Measurements from ENCODE around the gene TANC1.
"Not testable (repeated sequence)": the region's sequence is repeated elsewhere in the genome, so short reads cannot be mapped to it uniquely, and the experiment has no call there.

The TANC1 gene

GRCh38 chr2:159136391-159136790 is 168.0 kb downstream of the TANC1 start:
- FAIRE-seq: no peak
- no peak for DNase-seq (ENCODE audit: low spot score)

GRCh38 chr2:159137511-159138241 is 169.2 kb downstream of the TANC1 start:
- FAIRE-seq: no peak
- no peak for DNase-seq (ENCODE audit: low spot score)

GRCh38 chr2:159138642-159139182 is 170.3 kb downstream of the TANC1 start:
- DNase-seq (ENCODE audit: low spot score): no peak
- FAIRE-seq: no peak

DNA sequence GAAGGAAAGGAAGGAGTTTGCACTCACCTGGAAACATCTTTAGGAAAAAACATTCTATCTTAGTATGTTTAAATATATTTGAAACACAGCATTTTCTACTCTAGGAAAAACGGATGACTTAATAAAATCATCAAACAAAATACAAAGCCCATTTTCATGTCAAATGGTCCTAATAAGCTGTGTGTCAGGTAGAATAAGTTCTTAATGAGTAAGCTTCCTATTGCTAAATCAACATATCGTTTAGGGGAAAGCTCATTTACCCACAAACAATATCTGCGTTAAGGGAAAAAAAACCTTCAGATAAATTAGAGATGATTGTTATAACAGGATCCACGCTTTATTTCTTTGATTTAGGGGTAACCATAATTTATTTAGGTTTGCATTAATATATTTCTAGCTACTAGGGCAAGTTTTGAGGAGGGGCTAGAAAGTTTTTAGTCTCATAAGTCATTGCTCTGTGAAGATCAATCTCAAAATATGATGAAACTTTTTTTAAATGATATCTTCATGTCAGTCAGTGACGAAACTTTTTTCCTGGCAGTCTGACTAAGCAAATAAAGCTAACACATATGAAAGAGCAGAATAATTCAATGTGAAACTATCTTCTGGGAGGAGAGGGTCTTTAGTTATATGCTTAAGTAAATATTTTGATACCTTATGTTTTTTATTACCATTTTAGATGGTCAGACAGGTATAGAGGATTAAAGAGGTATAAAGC is 170.9 kb downstream of the TANC1 start:
- FAIRE-seq (no peak), DNase-seq (ENCODE audit: low spot score) (no peak)

DNA sequence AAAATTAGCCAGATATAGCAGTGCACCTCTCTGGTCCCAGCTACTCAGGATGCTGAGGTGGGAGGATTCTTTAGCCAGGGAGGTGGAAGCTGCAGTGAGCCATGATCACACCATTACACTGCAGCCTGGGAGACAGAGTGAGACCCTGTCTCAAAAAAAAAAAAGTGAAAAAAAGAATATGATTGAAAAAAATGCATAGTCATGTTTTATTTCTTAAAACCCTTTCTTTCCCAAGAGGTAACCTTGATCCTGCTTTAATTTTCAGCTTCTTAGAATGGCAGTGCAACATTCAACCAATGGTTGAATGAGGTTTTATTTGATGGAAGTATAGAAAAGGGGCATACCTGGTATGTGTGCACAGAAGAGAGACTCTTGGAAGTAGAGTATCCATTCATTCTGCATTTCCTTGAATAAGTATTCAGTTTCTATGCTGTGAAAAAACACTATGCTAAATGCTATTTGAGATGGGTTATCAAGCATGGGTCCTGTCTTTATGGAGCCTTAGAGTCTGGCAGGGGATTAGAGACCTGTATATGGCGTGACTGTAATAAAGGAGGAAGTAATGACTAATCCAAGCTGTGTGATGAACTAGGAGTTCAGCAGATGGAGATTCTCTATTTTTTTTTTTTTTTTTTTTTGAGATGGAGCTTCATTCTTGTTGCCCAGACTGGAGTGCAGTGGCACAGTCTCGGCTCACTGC is 171.8 kb downstream of the TANC1 start:
- no peak for DNase-seq (ENCODE audit: low spot score)
- no peak for FAIRE-seq

- FAIRE-seq; DNase-seq (ENCODE audit: low spot score): not testable (repeated sequence)
Observed at GRCh38 chr2:159140821-159141220, 172.4 kb downstream of the TANC1 start.

DNA sequence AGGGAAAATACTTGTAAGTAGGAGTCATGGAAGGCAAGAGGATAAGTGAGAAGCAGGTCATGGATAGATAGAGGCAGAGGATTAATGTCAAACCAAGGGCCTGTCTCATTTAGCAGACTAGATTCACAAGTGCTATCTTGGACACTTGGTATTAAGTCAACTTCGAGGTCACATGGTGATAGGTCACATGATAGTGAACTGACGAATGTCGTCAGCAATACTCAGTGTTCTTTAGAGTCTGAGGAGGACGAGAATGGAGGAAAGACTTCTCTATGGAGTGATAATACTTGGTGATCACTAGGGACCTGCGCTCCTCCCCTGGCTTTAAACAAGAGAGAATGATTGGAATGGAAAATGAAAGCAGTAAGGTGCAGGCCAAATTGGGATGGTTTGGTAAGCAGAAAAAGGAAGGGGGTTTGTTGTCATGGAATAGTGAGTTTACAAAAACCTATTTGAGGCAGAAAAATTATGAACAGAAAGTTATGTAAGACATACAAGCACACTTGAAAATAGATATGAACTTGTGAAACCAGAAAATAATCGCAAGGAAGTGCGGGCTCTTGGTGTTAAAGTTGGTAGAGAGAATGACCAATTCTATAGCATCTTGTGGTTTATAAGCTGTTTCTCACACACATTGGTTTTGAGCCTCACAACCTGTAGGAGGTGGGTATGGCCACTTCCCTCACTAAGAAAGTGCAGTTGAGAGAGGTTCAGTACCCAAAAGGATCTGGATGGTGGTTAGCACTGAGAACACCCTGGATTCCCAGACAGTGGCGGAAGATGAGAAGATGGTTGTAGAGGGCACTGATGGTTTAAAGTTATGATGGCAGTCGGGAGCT is 176.6 kb downstream of the TANC1 start:
- FAIRE-seq: no peak
- DNase-seq (ENCODE audit: low spot score): no peak

DNA sequence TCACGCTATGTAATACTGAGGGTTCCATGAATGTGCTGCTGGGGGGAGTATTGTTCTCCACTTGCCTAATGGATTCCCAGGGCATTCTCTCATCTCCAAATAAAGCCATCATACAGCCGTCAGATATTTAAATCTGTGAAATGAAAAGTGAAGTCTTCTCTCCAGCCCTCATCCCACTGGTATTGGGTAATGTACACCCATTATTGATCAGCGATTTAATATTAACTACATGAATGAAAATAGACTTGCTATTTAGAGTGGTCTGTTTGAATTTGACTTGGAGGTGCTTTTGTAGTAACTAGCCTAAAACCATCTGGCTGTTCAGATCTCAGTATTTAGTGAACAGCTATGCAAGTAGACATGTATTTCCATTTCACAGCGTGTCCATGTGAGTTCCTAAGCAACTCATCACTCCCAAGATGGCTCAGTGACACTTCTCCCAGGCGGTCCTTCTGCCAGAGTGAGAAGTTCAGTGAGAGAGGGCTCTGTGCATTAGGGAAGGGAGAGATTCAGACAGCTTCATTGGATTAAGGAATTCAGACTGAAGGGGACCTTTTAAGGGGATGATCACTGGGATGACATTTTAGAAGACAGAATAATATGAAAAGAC is 177.4 kb downstream of the TANC1 start:
- FAIRE-seq: no peak
- DNase-seq (ENCODE audit: low spot score): no peak

GRCh38 chr2:159146996-159147666 is 178.7 kb downstream of the TANC1 start:
- DNase-seq (ENCODE audit: low spot score): no peak
- FAIRE-seq: no peak

DNA sequence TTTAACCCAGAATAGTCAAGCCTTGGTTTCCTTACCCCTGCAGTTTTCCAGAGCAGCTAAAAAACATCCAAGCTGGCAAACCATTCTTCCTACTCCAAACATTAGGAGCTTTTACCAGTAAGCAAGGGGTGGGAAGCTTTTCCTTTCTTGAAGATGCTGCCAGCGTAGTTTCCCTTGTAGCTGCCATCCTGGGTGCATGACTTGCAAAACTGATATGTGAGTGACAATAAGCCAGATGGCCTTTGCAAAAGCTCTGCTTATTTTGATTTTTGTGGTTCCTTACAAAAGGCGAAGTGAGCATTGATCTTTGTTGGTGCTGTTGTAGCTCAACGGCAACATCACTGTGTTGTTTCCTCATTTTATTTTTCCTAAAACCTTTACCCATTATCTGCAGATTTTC is 179.2 kb downstream of the TANC1 start:
- DNase-seq (ENCODE audit: low spot score): no peak
- FAIRE-seq: no peak

- no peak for FAIRE-seq
- DNase-seq (ENCODE audit: low spot score): no peak
Observed at GRCh38 chr2:159148901-159149300, 180.5 kb downstream of the TANC1 start.

- DNase-seq (ENCODE audit: low spot score) (no peak), FAIRE-seq (no peak)
Observed at GRCh38 chr2:159149747-159150146, 181.3 kb downstream of the TANC1 start.

DNA sequence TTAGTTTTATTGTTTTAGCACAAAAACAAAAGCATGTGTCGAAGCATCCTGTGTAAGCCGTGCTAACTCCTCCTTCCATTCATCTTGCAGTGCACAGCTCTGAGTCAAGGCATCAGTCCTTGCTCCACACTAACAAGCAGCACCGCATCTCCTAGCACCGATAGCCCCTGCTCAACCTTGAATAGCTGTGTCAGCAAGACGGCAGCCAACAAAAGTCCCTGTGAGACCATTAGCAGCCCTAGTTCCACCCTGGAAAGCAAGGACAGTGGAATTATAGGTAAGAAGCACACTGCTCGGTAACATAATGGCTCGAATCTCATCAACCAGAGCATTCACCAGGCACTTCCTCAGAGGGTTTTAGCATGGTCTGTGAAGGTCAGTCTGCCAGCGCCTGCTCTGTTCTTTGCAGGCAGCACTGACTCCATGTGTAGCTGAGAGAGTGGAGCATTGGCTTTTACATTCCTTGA is 181.9 kb downstream of the TANC1 start:
- DNase-seq (ENCODE audit: low spot score) (no peak), FAIRE-seq (no peak)

GRCh38 chr2:159151198-159152127 is 183.0 kb downstream of the TANC1 start:
- FAIRE-seq: no peak
- DNase-seq (ENCODE audit: low spot score): no peak

- no peak for FAIRE-seq
- DNase-seq (ENCODE audit: low spot score): no peak
Observed at GRCh38 chr2:159152128-159152778, 183.8 kb downstream of the TANC1 start.

DNA sequence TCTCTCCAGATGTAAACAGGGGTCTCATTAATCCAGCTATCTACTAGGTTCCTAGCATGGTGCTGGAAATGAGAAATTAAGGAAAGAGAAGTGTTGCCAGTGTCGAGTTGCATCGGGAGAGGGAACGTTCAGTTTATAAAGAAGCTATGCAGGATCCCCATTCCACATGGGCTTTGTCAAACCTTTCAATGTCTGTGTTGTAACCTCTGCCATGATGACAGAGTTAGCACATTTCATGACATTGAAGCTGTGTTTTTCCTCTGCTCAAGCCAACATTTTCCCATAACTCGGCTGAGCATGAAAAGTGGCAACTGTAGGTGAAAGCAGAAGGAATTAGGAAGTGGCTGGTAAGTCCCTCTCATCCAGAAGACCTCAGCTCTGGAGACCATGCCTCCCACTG is 184.6 kb downstream of the TANC1 start:
- FAIRE-seq (no peak), DNase-seq (ENCODE audit: low spot score) (no peak)

DNA sequence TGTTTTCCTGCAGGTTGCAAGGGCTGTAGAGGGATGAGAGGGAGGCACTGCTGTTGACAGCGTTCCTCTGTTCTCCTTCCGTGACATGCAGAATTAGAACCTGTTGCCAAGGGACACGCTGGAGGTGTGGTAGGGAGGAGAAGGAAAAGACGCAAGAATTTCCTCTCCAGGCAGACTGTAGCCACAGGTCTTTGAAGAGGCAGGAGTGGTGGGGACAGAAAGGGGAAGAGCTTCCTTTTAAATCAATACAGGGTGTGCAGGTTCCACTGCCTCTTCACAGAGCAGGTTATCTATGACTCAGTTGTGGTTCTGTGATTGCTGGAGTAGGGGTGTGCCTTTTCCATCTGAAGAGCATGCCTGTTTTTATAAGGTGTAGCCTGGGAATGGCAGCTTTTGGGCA is 185.0 kb downstream of the TANC1 start:
- FAIRE-seq (no peak), DNase-seq (ENCODE audit: low spot score) (no peak)

GRCh38 chr2:159153951-159154350 is 185.5 kb downstream of the TANC1 start:
- FAIRE-seq: no peak
- DNase-seq (ENCODE audit: low spot score): no peak

Measured in urothelium cell line (cell line).